NCI-H2081 treated with DMSO at 0.1 percent for 48 hours (cell line): ENCODE results near the gene RABGGTA.

Experiments
- DNase-seq: peaks from one replicate; lab custom pipeline; 2025; lab: John Stamatoyannopoulos, UW

The RABGGTA gene

GRCh38 chr14:24216345-24216699 is 55.1 kb downstream of the RABGGTA start:
- no peak for DNase-seq
